H54 (cell line): ENCODE results near the gene SRPK1.

Experiments used
- DNase-seq: peaks from one replicate; pipeline ENCODE4 v3.0.0; 2011; ENCODE audit warnings: low spot score, mixed read lengths; ENCODE audit not compliant: insufficient read length
- FAIRE-seq: peaks from 3 replicates; lab custom pipeline; 2011; peaks lifted over from hg19 to GRCh38; lab: Jason Lieb, UNC
- POLR2A ChIP-seq: IDR thresholded peaks from 2 replicates; pipeline ENCODE4 v1.6.1; 2011; ENCODE audit warnings: low read depth, mild to moderate bottlenecking, low read length

The SRPK1 gene

GRCh38 chr6:35850208-35850607, 70.7 kb downstream of the SRPK1 start:
- FAIRE-seq (no peak), DNase-seq (no peak)
- TF ChIP-seq POLR2A: no peak

DNA sequence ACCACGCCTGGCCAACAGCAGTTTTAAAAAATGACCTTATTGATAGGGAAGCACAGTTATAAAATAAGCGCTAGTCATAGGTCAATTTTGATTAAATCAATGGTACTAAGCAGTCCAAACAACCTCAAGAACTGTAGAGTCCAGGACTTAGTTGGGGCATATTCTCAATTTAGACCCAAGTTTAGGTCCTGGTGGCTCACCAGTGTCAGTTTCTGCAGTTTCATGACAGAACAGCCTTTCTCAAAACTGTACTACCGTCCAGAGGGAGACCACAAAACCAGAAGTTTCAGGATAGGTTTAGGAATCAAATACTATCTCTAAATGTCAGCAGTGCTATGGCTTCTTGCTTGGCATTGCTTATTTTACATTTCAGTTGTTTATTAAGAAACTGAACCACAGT, 76.6 kb downstream of the SRPK1 start:
- TF ChIP-seq POLR2A: no peak
- FAIRE-seq (no peak), DNase-seq (no peak)

- FAIRE-seq: no peak
- TF ChIP-seq POLR2A: no peak
- DNase-seq: no peak
Measured at GRCh38 chr6:35842381-35842780, 78.5 kb downstream of the SRPK1 start.

GRCh38 chr6:35839019-35839418, 81.9 kb downstream of the SRPK1 start:
- DNase-seq (no peak), FAIRE-seq (no peak)
- TF ChIP-seq POLR2A: no peak

DNA sequence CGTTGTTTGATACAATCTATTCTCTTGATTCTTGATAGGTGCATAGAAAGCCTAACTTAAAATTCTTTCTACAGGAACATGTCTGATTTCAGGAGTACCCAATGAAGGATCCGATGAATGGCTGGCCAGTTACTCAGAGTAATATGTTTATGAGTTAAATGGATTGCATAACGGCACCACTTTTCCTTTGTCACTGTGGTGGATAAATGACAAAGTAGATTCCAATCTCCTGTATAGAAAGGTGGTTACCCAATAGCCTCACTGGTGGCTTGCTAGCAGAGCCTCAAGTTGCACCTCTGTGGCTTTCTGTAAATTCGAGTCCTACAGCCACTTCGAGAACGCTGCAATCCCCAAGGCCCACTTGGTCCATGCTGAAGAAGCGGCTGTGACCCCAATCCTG, 87.4 kb downstream of the SRPK1 start:
- no peak for DNase-seq
- TF ChIP-seq POLR2A: no peak
- FAIRE-seq: no peak

GRCh38 chr6:35831257-35832007, 89.5 kb downstream of the SRPK1 start:
- FAIRE-seq (no peak), DNase-seq (no peak)
- TF ChIP-seq POLR2A: no peak

DNA sequence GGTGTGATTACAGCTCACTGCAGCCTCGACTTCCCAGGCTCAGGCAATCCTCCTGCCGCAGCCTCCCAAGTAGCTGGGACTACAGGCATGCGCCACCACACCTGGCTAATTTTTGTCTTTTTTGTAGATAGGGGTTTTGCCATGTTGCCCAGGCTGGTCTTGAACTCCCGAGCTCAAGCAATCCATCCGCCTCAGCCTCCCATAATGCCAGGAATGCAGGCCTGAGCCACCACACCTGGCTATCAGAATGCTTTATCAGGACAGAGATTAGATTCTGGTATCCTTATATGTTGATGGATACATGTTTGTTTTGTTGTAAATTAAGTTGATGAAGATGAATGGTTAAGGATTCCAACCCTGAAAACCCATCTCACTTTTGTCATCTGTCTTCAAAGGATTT, 91.6 kb downstream of the SRPK1 start:
- no peak for DNase-seq
- no peak for FAIRE-seq
- no peak for TF ChIP-seq POLR2A

DNA sequence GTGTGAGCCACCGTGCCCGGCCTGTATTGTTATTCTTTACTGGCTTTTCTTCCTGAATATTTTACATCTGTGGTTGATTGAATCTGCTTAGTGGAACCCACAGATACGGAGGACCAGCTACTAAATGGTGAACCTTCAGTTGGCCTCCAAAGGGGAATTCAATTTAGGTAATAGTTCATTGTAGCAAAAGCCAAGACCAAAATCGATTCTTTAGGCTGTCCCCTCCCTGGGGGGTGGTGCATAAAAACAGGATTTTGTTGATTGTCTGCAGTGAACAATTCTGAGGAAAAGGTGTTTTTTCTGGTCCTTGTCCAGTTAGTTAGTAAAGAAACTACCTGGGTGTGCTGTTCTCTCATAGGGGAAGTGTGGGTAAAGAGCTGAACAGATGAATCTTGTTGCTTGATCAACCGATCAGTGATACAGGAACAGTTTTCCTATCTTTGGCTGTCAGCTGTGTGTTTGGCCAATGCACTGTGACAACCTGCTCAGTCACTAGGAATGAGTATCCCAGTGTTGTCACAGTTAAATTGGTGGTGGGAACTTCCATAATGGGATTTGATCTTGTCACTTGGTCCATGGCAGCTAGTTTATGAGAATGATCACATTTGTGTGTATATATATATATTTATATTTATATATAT, 96.2 kb downstream of the SRPK1 start:
- FAIRE-seq: no peak
- DNase-seq: no peak
- no peak for TF ChIP-seq POLR2A

DNA sequence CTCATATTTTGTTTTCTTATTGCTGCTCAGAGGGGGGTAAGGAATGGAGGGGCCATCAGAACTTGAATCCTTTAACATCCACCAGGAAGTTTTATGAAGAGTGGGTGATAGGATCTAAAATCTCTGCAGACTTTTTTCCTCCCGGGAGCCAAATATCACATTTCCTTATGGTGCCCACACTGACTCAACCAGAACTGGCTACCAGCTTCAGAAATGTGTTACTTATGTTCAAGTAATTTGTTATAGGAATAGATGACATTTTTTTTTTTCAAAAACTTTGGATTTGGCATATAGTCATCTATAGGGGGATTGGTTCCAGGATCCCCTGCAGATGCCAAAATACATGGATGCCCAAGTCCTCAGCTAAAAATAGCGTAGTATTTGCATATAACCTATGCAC, 97.3 kb downstream of the SRPK1 start:
- FAIRE-seq: no peak
- TF ChIP-seq POLR2A: no peak
- DNase-seq: no peak

DNA sequence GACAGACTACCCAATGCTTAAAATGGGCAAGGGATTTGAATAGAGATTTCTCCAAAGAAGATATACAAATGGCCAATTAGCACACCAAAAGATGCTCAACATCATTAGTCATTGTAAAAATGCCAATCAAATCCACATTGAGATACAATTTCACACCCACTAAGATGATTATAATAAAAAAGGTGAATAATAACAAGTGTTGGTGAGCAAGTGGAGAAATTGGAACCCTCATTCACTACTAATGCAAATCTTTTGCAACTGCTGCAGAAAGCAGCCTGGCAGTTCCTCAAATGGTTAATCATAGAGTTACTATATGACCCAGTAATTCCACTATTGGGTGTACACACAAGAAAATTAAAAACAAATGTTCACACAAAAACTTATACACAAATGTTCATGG, 103.4 kb downstream of the SRPK1 start:
- DNase-seq: no peak
- no peak for FAIRE-seq

GRCh38 chr6:35811699-35811995, 109.3 kb downstream of the SRPK1 start:
- DNase-seq: no peak
- TF ChIP-seq POLR2A: no peak
- FAIRE-seq: no peak

More for the DNA sequence above, 103.4 kb downstream of the SRPK1 start:
- TF ChIP-seq POLR2A: no peak

- DNase-seq (no peak), FAIRE-seq (peak; percentile 48)
- TF ChIP-seq POLR2A: no peak
Measured at GRCh38 chr6:35810971-35811698, 109.8 kb downstream of the SRPK1 start.

DNA sequence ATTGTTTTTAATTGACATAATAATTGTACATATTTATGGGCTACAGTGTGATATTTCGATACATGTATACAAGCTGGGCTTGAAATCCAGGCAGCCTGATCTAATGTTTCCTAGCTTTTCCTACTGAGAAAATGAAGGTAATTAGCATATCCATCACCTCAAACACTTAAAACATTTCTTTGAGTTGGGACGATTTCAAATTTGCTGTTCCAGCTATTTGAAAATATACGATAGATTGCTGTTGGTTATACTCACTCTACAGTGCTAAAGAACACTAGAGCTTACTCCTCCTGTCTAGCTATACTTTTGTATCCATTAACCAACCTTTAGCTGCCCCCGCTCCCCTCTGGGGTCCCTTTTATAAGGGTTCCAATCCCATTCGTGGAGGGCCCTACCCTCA, 111.1 kb downstream of the SRPK1 start:
- FAIRE-seq (no peak), DNase-seq (no peak)
- no peak for TF ChIP-seq POLR2A

GRCh38 chr6:35808688-35809087, 112.2 kb downstream of the SRPK1 start:
- FAIRE-seq (no peak), DNase-seq (no peak)
- TF ChIP-seq POLR2A: no peak

- DNase-seq: no peak
- no peak for TF ChIP-seq POLR2A
- FAIRE-seq: no peak
Measured at GRCh38 chr6:35804996-35805736, 115.7 kb downstream of the SRPK1 start, which contains the start of gene LHFPL5. LHFPL5 (plus strand) TSS chr6:35805352; CDS start chr6:35805671, 319 bp downstream.
